Adipose tissue (tissue), 3 donors: ENCODE data around the gene TMEM63B. TPM values are rescaled to one million over a fixed set of nuclear protein-coding genes. Genes with fewer than 3 reads are reported as not detected.

Experiments
- H3K27ac ChIP-seq: one replicate; pipeline ENCODE4 v1.5.1; 2013; ENCODE audit warnings: low read depth, low read length
- WGBS, 3 donors: extraction: QIAGEN DNeasy Blood & Tissue Kit; methylation state at CpG; one replicate each; pipeline ENCODE4 v1.1.7; 2013; 5-methylcytosine and 5-hydroxymethylcytosine counted together
- polyA plus RNA-seq, 3 donors: library from polyadenylated mRNA; stranded (reverse); fragments of 200-250 nt; gene quantifications; one replicate each; pipeline ENCODE4 v1.2.3, GENCODE V29; 2013
- donor health status: healthy with polysubstance abuse.
- donor health status: Bipolar disorder and iron deficiency.
- donor health status: healthy.

TMEM63B gene
- polyA plus RNA-seq, 3 donors, result 8.6 to 18.8 (median 10.9) TPM

GRCh38 chr6:44156494-44157151 is 29.3 kb downstream of the TMEM63B start:
- H3K27ac ChIP-seq, result no peak overlapping the region
- WGBS, 3 donors, result 47 to 89% (median 87%) methylated on average over 9 of the region's 9 CpGs

GRCh38 chr6:44157152-44157521 is 29.8 kb downstream of the TMEM63B start:
- no peak overlapping the region for H3K27ac ChIP-seq
- 72 to 84% (median 81%) methylated on average over 11 of the region's 11 CpGs for WGBS, 3 donors

- WGBS, 3 donors, result 77 to 98% (median 87%) methylated on average over 5 of the region's 5 CpGs
Observed at GRCh38 chr6:44158770-44159228, 31.4 kb downstream of the TMEM63B start, which contains the start of gene CAPN11. TSS of gene CAPN11 (plus strand) at chr6:44158820. CDS start at chr6:44158849, 29 bp downstream.

DNA sequence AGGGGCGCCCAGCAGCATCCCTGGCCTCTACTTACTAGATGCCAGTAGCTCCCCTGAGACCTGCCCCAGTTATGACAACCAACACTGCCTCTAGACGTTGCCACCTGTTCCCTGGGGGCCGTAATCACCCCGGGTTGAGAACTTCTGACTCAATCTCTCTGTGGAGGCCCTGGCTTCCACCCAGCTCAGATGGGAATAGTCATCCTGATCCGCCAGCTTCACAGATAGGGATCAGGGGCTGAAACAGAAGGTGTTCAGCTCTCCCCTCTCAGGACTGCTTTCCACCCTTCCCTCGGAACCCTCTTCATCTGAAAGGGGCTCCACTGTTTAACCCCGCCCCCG is 34.6 kb downstream of the TMEM63B start:
- 66 to 72% (median 69%) methylated on average over 8 of the region's 8 CpGs for WGBS, 3 donors

More at GRCh38 chr6:44158770-44159228, 31.4 kb downstream of the TMEM63B start, which contains the start of gene CAPN11:
- H3K27ac ChIP-seq, result no peak within 1 kb of the TSS

GRCh38 chr6:44162876-44163625 is 35.7 kb downstream of the TMEM63B start:
- H3K27ac ChIP-seq, result no peak overlapping the region
- WGBS, 3 donors, result 66 to 81% (median 78%) methylated on average over 8 of the region's 8 CpGs

More for the DNA sequence above, 34.6 kb downstream of the TMEM63B start:
- no peak overlapping the region for H3K27ac ChIP-seq

GRCh38 chr6:44166116-44166515 is 38.8 kb downstream of the TMEM63B start:
- H3K27ac ChIP-seq, result no peak overlapping the region
- 68 to 80% (median 80%) methylated on average over 7 of the region's 7 CpGs for WGBS, 3 donors

DNA sequence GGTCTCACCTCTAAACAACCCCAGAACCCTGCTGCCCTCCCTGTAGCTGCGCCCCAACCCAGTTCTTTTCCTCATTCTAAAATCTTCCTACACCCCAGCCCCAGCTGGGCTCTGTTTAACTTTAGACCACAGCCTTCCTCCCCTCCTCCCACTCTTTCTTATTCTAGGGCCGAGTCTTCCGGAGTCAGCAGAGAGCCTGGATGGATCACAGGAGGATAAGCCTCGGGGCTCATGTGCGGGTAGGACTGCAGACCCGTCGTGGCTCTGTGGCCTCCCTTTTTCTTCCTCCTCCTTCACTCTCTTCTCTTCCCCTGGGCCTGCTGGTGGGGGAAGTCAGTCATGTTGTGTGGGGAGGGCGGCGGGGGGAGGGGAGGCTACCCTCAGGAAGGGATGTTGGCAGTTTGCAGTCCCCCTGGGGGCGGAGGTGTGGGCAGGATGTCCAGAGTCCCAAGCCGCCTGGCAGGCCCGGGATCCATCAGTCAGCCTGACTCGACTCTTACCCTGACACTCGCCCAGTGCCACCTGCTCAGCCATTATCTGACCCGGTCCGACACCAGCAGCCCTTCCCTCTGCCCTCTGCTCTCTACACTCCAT is 39.3 kb downstream of the TMEM63B start:
- 34 to 63% (median 35%) methylated on average over 15 to 16 of the region's 16 CpGs for WGBS, 3 donors
- no peak overlapping the region for H3K27ac ChIP-seq

DNA sequence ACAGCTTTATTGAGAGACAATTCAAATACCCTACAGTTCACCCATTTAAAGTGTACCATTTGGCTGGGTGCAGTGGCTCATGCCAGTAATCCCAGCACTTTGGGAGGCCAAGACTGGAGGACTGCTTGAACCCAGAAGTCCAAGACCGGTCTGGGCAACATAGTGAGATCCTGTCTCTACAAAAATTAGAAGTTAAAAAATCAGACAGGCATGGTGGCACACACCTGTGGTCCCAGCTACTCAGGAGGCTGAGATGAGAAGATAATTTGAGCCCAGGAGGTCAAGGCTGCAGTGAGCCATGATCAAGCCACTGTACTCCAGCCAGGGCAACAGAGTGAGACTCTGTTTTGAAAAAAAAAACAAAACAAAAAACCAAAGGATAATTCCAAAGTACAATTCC is 40.2 kb downstream of the TMEM63B start:
- 97 to 100% (median 100%) methylated on average over 1 of the region's 1 CpG for WGBS, 3 donors
- no peak overlapping the region for H3K27ac ChIP-seq

DNA sequence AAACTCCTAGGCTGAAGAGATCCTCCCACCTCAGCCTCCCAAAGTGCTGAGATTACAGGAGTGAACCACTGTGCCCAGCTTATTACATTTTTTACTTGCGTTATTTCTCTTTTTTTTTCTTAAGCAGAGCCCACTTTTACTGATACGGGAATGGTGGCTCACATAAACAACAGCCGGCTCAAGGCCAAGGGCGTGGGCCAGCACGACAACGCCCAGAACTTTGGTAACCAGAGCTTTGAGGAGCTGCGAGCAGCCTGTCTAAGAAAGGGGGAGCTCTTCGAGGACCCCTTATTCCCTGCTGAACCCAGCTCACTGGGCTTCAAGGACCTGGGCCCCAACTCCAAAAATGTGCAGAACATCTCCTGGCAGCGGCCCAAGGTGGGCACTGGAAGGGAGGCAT is 41.8 kb downstream of the TMEM63B start:
- H3K27ac ChIP-seq, result no peak overlapping the region
- 48 to 59% (median 56%) methylated on average over 9 of the region's 9 CpGs for WGBS, 3 donors

DNA sequence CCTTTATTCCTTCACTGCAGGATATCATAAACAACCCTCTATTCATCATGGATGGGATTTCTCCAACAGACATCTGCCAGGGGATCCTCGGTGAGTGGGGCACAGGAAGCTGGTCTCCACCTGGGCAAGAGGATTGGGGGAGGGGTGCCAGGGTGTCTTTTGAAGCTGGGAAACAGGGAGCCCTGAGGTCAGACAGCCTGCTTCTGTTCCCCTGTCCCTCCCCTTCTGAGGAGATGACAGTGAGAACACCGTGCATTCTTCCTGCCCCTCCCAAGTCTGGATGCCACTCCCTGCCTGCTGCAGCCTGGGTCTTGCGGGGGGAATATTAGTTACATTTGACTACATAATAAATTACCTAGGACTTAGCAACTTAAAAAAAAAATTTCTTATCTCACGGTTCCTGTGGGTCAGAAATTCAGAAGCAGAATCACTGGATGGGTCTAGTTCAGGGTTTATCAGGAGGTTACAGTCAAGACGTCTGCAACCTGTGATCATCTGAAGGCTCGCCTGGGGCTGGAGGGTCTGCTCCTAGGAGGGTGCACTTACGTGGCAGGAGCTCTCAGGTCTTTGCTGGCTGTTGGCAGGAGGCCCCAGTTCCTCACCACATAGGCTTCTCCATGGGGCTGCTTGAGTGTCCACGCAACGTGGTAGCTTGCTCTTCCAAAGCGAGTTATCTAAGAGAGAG is 42.7 kb downstream of the TMEM63B start:
- no peak overlapping the region for H3K27ac ChIP-seq
- 71 to 80% (median 72%) methylated on average over 10 of the region's 10 CpGs for WGBS, 3 donors

GRCh38 chr6:44171899-44172546 is 44.7 kb downstream of the TMEM63B start:
- H3K27ac ChIP-seq, result no peak overlapping the region
- WGBS, 3 donors, result 78 to 85% (median 80%) methylated on average over 12 of the region's 12 CpGs

DNA sequence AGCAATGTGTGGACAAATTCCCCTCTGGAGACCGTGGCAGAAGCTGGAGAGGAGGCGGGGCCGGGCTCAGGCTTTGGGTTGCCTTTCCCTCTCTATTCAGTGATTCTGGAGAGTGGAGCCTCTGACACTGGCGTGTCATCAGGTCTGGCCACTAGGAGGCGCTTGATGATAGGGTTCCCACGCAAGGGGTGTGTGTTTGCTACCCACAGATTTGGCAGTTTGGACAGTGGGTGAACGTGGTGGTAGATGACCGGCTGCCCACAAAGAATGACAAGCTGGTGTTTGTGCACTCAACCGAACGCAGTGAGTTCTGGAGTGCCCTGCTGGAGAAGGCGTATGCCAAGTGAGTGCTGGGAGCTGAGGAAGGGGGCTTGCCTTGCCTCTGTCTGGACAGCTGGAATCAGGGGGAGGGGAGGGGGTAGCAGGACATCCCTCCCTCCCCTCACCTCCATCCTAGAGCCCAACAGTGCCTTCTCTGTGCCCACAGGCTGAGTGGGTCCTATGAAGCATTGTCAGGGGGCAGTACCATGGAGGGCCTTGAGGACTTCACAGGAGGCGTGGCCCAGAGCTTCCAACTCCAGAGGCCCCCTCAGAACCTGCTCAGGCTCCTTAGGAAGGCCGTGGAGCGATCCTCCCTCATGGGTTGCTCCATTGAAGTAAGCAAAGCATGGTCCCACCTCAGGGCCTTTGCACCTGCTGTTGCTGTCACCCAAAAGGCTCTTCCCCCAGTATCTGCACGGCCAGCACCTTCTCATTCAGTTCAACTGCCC is 45.6 kb downstream of the TMEM63B start:
- WGBS, 3 donors, result 25% methylated on average over 15 of the region's 15 CpGs
- no peak overlapping the region for H3K27ac ChIP-seq

GRCh38 chr6:44176130-44176761 is 48.9 kb downstream of the TMEM63B start:
- no peak overlapping the region for H3K27ac ChIP-seq
- 71 to 81% (median 74%) methylated on average over 14 to 15 of the region's 15 CpGs for WGBS, 3 donors

GRCh38 chr6:44176762-44177509 is 49.6 kb downstream of the TMEM63B start:
- 46 to 71% (median 46%) methylated on average over 24 of the region's 24 CpGs for WGBS, 3 donors
- no peak overlapping the region for H3K27ac ChIP-seq

DNA sequence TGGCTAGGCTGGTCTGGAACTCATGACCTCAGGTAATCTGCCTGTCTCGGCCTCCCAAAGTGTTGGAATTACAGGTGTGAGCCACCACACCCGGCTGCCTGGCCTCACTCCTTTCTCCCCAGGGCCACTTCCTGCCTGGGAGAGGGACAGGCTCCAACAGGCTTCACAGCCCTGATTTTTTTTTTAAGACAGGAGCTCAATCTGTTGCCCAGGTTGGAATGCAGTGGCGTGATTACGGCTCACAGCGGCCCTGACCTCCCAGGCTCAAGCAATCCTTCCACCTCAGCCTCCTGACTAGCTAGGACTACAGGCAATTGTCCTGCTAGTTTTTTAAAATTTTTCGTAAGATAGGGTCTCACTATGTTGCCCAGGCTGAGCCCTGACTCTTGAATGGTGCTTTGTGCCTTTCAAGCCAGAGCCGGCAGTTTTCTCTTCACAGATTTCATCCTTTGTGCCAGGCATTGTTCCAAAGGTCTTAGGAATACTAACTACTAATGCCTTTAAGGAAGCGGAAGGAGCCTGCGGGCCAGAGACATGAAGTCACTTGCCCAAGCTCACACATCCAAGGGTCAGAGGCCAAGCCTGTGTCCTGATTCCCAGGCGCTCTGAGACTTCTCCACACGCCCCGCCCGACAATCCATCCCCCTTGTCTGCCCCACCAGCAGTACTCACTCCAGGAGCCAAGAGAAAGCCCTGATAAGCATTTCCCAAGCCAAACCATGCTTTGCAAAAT is 50.5 kb downstream of the TMEM63B start:
- no peak overlapping the region for H3K27ac ChIP-seq
- WGBS, 3 donors, result 62 to 84% (median 62%) methylated on average over 13 of the region's 13 CpGs
